ENCODE measurements around the gene SLC15A5.

The SLC15A5 gene

DNA sequence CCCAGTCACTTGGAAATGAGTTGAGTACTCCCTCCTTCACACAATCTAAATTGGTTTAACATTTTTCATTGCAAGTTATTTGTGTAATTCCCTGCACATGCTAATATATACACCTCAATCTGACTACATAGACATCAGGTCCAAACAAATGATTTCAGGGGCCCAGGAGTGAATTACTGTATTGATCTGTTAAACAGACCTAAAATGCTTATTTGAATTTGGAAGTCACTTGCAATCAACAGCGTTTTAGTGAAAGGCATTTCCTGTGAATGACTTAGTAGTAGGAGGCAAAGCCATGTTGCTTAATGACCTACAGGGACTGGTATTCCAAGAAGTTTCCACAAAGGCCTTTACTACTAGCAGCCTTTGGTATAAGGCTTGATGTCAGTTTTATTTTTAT, 22.6 kb upstream of the SLC15A5 start:
- H3K4me3 ChIP-seq (ENCODE audit: insufficient read depth, low read depth, low read length, poor library complexity, severe bottlenecking): no peak overlapping the region
- no peak overlapping the region for H3K27ac ChIP-seq (ENCODE audit: insufficient read depth, low read length, poor library complexity, severe bottlenecking)
- H3K36me3 ChIP-seq (ENCODE audit: control insufficient read depth, insufficient read depth, low read length): no peaks in the 10 kb centered on the region
- no peaks in the 10 kb centered on the region for H3K9me3 ChIP-seq (ENCODE audit: control insufficient read depth, low read length)
- H3K27me3 ChIP-seq (replicated peaks; ENCODE audit: control insufficient read depth, insufficient read depth, low read length, poor library complexity, severe bottlenecking): no peaks in the 10 kb centered on the region
- H3K4me1 ChIP-seq (ENCODE audit: control insufficient read depth, insufficient read depth, low read length, poor library complexity, severe bottlenecking): no peaks in the 10 kb centered on the region
- no peak for DNase-seq

DNA sequence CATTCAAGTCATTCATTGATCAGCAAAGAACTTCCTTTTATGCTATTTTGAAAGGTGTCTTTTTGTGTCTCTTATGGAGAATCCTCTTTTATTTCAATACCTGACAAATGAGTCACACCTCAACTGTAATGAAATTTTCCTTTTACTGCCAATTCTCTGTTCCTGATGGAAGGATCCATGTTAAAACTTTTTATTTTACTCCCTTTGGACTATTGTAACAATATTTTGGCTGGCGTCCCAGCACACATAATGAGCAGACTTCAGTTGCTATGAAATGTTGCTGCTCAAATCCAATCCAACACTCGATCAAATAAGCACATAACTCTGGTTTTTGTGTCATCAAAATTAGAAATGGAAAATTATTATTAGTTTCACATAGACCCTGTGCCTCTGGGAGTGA, 21.9 kb upstream of the SLC15A5 start:
- Histone ChIP-seq H3K4me1 (ENCODE audit: control insufficient read depth, insufficient read depth, low read length, poor library complexity, severe bottlenecking) (no peaks in the 10 kb centered on the region), H3K27me3 (replicated peaks; ENCODE audit: control insufficient read depth, insufficient read depth, low read length, poor library complexity, severe bottlenecking) (no peaks in the 10 kb centered on the region), H3K27ac (ENCODE audit: insufficient read depth, low read length, poor library complexity, severe bottlenecking) (no peak overlapping the region), H3K4me3 (ENCODE audit: insufficient read depth, low read depth, low read length, poor library complexity, severe bottlenecking) (no peak overlapping the region), H3K36me3 (ENCODE audit: control insufficient read depth, insufficient read depth, low read length) (no peaks in the 10 kb centered on the region), H3K9me3 (ENCODE audit: control insufficient read depth, low read length) (no peaks in the 10 kb centered on the region)
- no peak for DNase-seq

DNA sequence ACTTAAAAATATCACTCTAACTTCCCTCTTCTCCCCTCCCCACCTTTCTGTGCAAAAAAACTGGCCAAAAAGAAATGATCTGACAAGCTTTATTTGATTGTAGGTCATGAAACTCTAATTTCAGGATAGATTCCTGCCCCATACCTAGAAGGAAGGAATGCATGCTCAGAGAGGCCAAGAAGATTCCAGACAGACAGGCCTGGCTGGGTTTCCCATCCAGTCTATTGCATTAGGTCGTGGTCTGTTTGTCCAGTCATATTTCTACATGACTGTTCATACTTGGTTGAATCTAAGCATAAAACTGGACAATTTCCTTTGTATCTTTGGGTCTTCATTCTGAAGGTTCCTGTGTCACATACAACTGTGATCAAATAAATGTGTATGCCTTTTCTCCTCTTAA, 20.0 kb upstream of the SLC15A5 start:
- Histone ChIP-seq H3K27ac (ENCODE audit: insufficient read depth, low read length, poor library complexity, severe bottlenecking) (no peak overlapping the region), H3K9me3 (ENCODE audit: control insufficient read depth, low read length) (no peaks in the 10 kb centered on the region), H3K4me3 (ENCODE audit: insufficient read depth, low read depth, low read length, poor library complexity, severe bottlenecking) (no peak overlapping the region), H3K4me1 (ENCODE audit: control insufficient read depth, insufficient read depth, low read length, poor library complexity, severe bottlenecking) (no peaks in the 10 kb centered on the region), H3K27me3 (replicated peaks; ENCODE audit: control insufficient read depth, insufficient read depth, low read length, poor library complexity, severe bottlenecking) (no peaks in the 10 kb centered on the region), H3K36me3 (ENCODE audit: control insufficient read depth, insufficient read depth, low read length) (no peaks in the 10 kb centered on the region)
- no peak for DNase-seq

DNA sequence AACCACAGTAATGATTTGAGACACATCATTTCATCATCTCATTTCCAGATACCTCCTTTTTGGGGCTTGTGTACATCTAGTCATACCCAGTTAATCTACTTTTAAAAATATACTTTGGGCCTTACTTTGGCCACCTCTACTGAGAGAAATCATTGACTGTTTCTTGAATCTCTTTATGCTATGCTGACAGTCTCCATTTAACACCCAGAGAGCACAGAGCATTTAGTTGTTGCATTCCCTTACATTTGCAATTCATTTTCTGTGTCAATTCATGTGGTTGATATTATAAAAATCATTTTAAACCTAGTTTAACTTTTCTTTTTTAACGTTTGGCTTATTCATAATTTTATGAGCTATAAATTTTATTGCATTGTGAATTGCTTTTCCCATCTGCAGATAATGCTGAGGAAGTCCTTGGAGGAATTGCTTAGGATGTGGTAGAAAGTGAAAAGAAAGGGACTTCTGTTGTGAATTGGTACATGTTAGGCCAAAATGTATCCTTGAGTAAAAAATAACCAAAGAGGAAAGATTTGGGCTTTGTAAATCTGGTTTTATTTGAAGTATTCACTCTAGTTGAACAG, 17.0 kb upstream of the SLC15A5 start:
- no peak overlapping the region for H3K27ac ChIP-seq (ENCODE audit: insufficient read depth, low read length, poor library complexity, severe bottlenecking)
- no peaks in the 10 kb centered on the region for H3K36me3 ChIP-seq (ENCODE audit: control insufficient read depth, insufficient read depth, low read length)
- H3K4me1 ChIP-seq (ENCODE audit: control insufficient read depth, insufficient read depth, low read length, poor library complexity, severe bottlenecking): no peaks in the 10 kb centered on the region
- DNase-seq: no peak
- no peaks in the 10 kb centered on the region for H3K27me3 ChIP-seq (replicated peaks; ENCODE audit: control insufficient read depth, insufficient read depth, low read length, poor library complexity, severe bottlenecking)
- H3K9me3 ChIP-seq (ENCODE audit: control insufficient read depth, low read length): no peaks in the 10 kb centered on the region
- H3K4me3 ChIP-seq (ENCODE audit: insufficient read depth, low read depth, low read length, poor library complexity, severe bottlenecking): no peak overlapping the region

DNA sequence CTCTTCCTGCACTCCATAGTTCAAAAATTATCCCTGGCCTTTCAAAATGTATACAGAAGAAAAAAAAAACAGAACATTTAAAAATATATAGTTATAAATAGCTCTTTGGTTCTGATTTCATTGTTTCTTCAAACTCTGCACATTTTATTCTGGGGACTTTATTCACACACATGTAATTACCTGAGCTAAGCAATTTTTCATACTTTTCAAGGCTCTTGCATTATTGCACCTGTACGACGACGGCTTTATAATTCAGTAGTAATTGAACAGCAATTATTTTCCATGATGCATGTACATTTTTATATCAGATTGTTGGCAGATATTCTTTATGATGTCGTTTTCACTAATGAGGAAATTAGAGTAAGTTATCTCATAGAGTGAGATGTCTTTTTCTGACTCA, 13.5 kb upstream of the SLC15A5 start:
- no peaks in the 10 kb centered on the region for H3K36me3 ChIP-seq (ENCODE audit: control insufficient read depth, insufficient read depth, low read length)
- H3K27ac ChIP-seq (ENCODE audit: insufficient read depth, low read length, poor library complexity, severe bottlenecking): no peak overlapping the region
- H3K9me3 ChIP-seq (ENCODE audit: control insufficient read depth, low read length): no peaks in the 10 kb centered on the region
- no peak overlapping the region for H3K4me3 ChIP-seq (ENCODE audit: insufficient read depth, low read depth, low read length, poor library complexity, severe bottlenecking)
- no peak for DNase-seq
- H3K27me3 ChIP-seq (replicated peaks; ENCODE audit: control insufficient read depth, insufficient read depth, low read length, poor library complexity, severe bottlenecking): no peaks in the 10 kb centered on the region
- H3K4me1 ChIP-seq (ENCODE audit: control insufficient read depth, insufficient read depth, low read length, poor library complexity, severe bottlenecking): no peaks in the 10 kb centered on the region

DNA sequence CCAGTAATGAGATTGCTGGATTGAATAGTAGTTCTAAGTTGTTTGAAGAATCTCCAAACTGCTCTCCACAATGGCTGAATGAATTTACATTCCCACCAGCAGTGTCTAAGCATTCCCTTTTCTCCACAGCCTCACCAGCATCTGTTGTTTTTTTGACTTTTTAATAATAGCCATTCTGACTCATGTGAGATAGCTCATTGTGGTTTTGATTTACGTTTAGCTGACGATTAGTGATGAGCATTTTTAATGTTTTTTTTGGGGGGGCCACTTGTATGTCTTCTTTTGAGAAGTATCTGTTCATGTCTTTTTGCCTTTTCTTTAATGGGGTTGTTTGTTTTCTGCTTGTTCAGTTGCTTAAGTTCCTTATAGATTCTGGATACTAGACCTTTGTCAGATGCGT, 8.1 kb upstream of the SLC15A5 start:
- Histone ChIP-seq H3K4me1 (ENCODE audit: control insufficient read depth, insufficient read depth, low read length, poor library complexity, severe bottlenecking) (no peaks in the 10 kb centered on the region), H3K36me3 (ENCODE audit: control insufficient read depth, insufficient read depth, low read length) (no peaks in the 10 kb centered on the region), H3K27me3 (replicated peaks; ENCODE audit: control insufficient read depth, insufficient read depth, low read length, poor library complexity, severe bottlenecking) (no peaks in the 10 kb centered on the region), H3K27ac (ENCODE audit: insufficient read depth, low read length, poor library complexity, severe bottlenecking) (no peak overlapping the region), H3K4me3 (ENCODE audit: insufficient read depth, low read depth, low read length, poor library complexity, severe bottlenecking) (no peak overlapping the region), H3K9me3 (ENCODE audit: control insufficient read depth, low read length) (no peaks in the 10 kb centered on the region)
- DNase-seq: no peak

DNA sequence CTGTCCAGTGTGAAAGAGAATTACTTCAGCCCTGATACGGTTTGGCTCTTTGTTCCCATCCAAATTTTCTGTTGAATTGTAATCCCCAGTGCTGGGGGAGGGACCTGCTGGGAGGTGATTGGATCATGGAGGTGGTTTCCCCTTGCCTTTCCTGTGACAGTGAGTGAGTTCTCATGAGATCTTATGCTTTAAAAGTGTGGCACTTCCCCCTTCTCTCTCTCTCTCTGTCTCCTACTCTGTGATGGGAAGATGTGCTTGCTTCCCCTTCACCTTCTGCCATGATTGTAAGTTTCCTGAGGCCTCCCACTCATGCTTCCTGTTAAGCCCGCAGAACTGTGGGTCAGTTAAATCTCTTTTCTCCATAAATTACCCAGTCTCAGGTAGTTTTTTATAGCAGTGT, 5.5 kb upstream of the SLC15A5 start:
- Histone ChIP-seq H3K36me3 (ENCODE audit: control insufficient read depth, insufficient read depth, low read length) (no peaks in the 10 kb centered on the region), H3K27me3 (replicated peaks; ENCODE audit: control insufficient read depth, insufficient read depth, low read length, poor library complexity, severe bottlenecking) (no peaks in the 10 kb centered on the region), H3K9me3 (ENCODE audit: control insufficient read depth, low read length) (no peaks in the 10 kb centered on the region), H3K4me3 (ENCODE audit: insufficient read depth, low read depth, low read length, poor library complexity, severe bottlenecking) (no peak overlapping the region), H3K27ac (ENCODE audit: insufficient read depth, low read length, poor library complexity, severe bottlenecking) (no peak overlapping the region), H3K4me1 (ENCODE audit: control insufficient read depth, insufficient read depth, low read length, poor library complexity, severe bottlenecking) (no peaks in the 10 kb centered on the region)
- DNase-seq: no peak

DNA sequence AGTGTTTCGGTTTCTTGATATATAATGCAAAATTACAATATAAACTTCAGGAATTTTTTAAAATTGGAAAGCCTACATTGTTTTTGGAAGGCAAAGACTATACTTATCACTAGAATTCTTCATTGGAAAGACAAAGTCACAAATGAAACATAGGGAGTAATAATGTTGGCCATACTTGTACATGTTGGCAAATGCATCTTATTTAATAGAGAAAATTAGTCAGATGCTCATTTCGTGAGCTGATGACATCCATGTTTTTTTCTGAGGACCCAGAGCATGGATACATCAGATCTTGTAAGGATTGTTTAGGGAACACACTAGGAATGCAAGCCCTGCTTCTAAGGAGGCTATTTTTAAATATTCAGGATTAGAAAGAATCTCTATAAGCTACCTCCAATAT, 4.6 kb upstream of the SLC15A5 start:
- Histone ChIP-seq H3K4me1 (ENCODE audit: control insufficient read depth, insufficient read depth, low read length, poor library complexity, severe bottlenecking) (no peaks in the 10 kb centered on the region), H3K27me3 (replicated peaks; ENCODE audit: control insufficient read depth, insufficient read depth, low read length, poor library complexity, severe bottlenecking) (no peaks in the 10 kb centered on the region), H3K9me3 (ENCODE audit: control insufficient read depth, low read length) (no peaks in the 10 kb centered on the region), H3K4me3 (ENCODE audit: insufficient read depth, low read depth, low read length, poor library complexity, severe bottlenecking) (no peak overlapping the region), H3K27ac (ENCODE audit: insufficient read depth, low read length, poor library complexity, severe bottlenecking) (no peak overlapping the region), H3K36me3 (ENCODE audit: control insufficient read depth, insufficient read depth, low read length) (no peaks in the 10 kb centered on the region)
- DNase-seq: no peak

DNA sequence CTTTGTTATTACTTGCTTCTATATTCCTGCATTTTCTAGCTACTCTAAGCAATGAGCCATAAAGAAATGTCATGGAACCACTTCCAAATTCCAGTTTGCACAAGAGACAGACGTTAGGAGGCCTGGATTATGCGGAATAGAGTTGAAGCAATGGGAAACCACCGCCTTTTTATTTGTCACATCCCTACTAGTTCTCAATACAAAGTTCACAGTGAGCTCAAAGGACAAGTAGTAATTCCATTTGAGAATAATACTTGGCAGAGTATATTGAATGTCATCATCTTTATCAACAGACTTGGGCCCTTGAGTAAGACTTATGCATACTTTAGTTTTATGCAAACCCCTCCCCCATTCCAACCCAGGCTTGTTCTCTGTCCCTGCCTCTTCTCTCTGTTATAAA, 3.7 kb upstream of the SLC15A5 start:
- no peaks in the 10 kb centered on the region for H3K27me3 ChIP-seq (replicated peaks; ENCODE audit: control insufficient read depth, insufficient read depth, low read length, poor library complexity, severe bottlenecking)
- no peaks in the 10 kb centered on the region for H3K4me1 ChIP-seq (ENCODE audit: control insufficient read depth, insufficient read depth, low read length, poor library complexity, severe bottlenecking)
- H3K27ac ChIP-seq (ENCODE audit: insufficient read depth, low read length, poor library complexity, severe bottlenecking): no peak overlapping the region
- no peaks in the 10 kb centered on the region for H3K9me3 ChIP-seq (ENCODE audit: control insufficient read depth, low read length)
- no peaks in the 10 kb centered on the region for H3K36me3 ChIP-seq (ENCODE audit: control insufficient read depth, insufficient read depth, low read length)
- no peak for DNase-seq
- no peak overlapping the region for H3K4me3 ChIP-seq (ENCODE audit: insufficient read depth, low read depth, low read length, poor library complexity, severe bottlenecking)

DNA sequence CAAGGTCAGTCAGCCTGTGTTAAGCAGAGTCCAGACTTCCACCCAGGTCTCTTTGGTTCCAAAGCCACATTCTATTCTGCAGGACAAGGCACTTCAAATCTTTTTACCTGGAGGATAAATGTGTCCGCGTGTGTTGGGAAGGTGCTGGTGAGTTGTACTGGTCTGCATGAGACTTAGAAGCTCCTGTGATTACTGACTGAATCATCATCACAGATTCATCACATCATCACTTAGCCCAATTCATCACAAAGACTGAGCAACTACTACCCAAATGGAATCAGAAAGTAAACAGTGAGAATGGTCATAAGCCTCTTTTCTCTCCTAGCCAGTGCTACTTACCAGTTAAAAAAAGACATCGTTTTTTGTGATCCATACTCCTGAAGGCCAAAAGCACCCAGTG, 5.3 kb downstream of the SLC15A5 start:
- H3K36me3 ChIP-seq (ENCODE audit: control insufficient read depth, insufficient read depth, low read length): no peaks in the 10 kb centered on the region
- H3K4me3 ChIP-seq (ENCODE audit: insufficient read depth, low read depth, low read length, poor library complexity, severe bottlenecking): no peak overlapping the region
- H3K27me3 ChIP-seq (replicated peaks; ENCODE audit: control insufficient read depth, insufficient read depth, low read length, poor library complexity, severe bottlenecking): no peaks in the 10 kb centered on the region
- H3K9me3 ChIP-seq (ENCODE audit: control insufficient read depth, low read length): no peaks in the 10 kb centered on the region
- H3K27ac ChIP-seq (ENCODE audit: insufficient read depth, low read length, poor library complexity, severe bottlenecking): no peak overlapping the region
- DNase-seq: no peak
- H3K4me1 ChIP-seq (ENCODE audit: control insufficient read depth, insufficient read depth, low read length, poor library complexity, severe bottlenecking): no peaks in the 10 kb centered on the region

DNA sequence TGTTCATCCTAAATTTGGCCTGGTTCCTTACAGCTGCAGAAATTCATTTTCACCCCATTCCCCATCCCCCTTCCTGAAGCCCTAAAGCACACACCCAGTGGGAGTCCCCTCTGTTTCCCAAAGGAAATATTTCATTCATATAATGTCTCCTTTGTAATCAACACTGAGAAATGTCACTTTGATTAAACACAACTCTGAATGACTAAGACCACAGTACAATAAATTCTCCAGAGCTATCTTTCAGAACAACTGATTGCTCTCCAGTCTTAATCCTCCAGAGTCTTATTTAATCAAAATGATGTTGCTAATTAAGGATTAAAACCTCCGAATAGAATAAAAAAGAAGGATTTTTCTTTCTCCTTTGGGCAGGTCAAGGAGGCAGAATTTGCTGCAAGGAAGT, 6.4 kb downstream of the SLC15A5 start:
- no peaks in the 10 kb centered on the region for H3K9me3 ChIP-seq (ENCODE audit: control insufficient read depth, low read length)
- no peak overlapping the region for H3K4me3 ChIP-seq (ENCODE audit: insufficient read depth, low read depth, low read length, poor library complexity, severe bottlenecking)
- DNase-seq: no peak
- H3K36me3 ChIP-seq (ENCODE audit: control insufficient read depth, insufficient read depth, low read length): no peaks in the 10 kb centered on the region
- no peaks in the 10 kb centered on the region for H3K4me1 ChIP-seq (ENCODE audit: control insufficient read depth, insufficient read depth, low read length, poor library complexity, severe bottlenecking)
- no peaks in the 10 kb centered on the region for H3K27me3 ChIP-seq (replicated peaks; ENCODE audit: control insufficient read depth, insufficient read depth, low read length, poor library complexity, severe bottlenecking)
- no peak overlapping the region for H3K27ac ChIP-seq (ENCODE audit: insufficient read depth, low read length, poor library complexity, severe bottlenecking)
